ENCODE results near the gene EDA.

GRCh38 chrX:70001269-70001668 is 385.4 kb downstream of the EDA start:
- TF ChIP-seq ZNF275 (CRISPR knock-in tag; IDR thresholded peaks at IDR 0.05; ENCODE audit: borderline replicate concordance) (no peak), TAF15 (IDR thresholded peaks at IDR 0.05; ENCODE audit: low read depth, low read length, poor library complexity, severe bottlenecking) (no peak), ZNF580 (CRISPR knock-in tag; IDR thresholded peaks at IDR 0.05; ENCODE audit: borderline replicate concordance, low read depth) (no peak), HOXA7 (CRISPR knock-in tag; IDR thresholded peaks at IDR 0.05) (no peak), ATF3 (CRISPR knock-in tag; IDR thresholded peaks at IDR 0.05) (no peak), SMAD3 (CRISPR knock-in tag; IDR thresholded peaks at IDR 0.05) (no peak), POLR2A (IDR thresholded peaks at IDR 0.05; ENCODE audit: insufficient read depth in 1 of 2, low read depth in 2 of 2, low read length in 2 of 2) (no peak), SP2 (CRISPR knock-in tag; IDR thresholded peaks at IDR 0.05) (no peak), AKAP8 (CRISPR knock-in tag; IDR thresholded peaks at IDR 0.05) (no peak), SUZ12 (IDR thresholded peaks at IDR 0.05; ENCODE audit: low read depth, low read length) (no peak), CEBPG (CRISPR knock-in tag; IDR thresholded peaks at IDR 0.05) (no peak), ZBTB34 (CRISPR knock-in tag; IDR thresholded peaks at IDR 0.05) (no peak)
